Measurements from ENCODE around the gene ATP6V0A4. TPM values are rescaled to one million over a fixed set of nuclear protein-coding genes. Genes with fewer than 3 reads are reported as not detected.

Gene ATP6V0A4
- polyA plus RNA-seq, 1 of the 3 experiments (the other 2 are of a cell fraction): not detected

DNA sequence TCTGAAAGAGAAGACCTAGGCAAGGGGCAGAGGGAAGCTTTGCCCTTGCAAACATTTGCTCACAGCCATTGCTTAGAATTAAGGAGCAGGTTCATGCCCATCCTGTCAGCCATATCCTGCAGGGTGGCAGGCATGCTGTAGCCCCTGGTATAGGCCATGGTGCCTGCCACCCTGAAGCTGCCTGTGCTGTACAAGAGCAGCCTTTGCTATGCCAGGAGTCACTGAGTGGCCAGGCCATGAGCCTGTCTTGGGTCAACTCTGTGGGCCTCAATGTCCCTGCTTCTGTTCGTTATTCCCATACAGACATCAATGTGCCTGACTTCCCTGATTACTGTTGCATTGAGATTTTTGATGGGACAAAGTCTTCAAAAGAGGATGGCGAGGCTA lies 96.5 kb downstream of the ATP6V0A4 start:
- no peaks in the 10 kb centered on the region for H3K36me3 ChIP-seq (replicated peaks in 1 of 2; ENCODE audit: control insufficient read depth in 1 of 2, insufficient read depth in 2 of 2, low read length in 1 of 2)
- no peak overlapping the region for H3K4me3 ChIP-seq (ENCODE audit: low read depth in 2 of 2, low read length in 1 of 2)
- H3K4me1 ChIP-seq (ENCODE audit: control insufficient read depth in 1 of 2, insufficient read depth in 2 of 2, low read depth in 1 of 2, low read length in 1 of 2): no peaks in the 10 kb centered on the region
- 13% methylated on average over 2 of the region's 2 CpGs for WGBS (ENCODE audit: low lambda C conversion rate)
- no peaks in the 10 kb centered on the region for H3F3A ChIP-seq (replicated peaks; ENCODE audit: insufficient read depth)
- DNase-seq: no peak
- H3K9me3 ChIP-seq: no peaks in the 10 kb centered on the region
- no peaks in the 10 kb centered on the region for H4K20me1 ChIP-seq (ENCODE audit: insufficient read depth)
- ChIA-PET CTCF (no interaction called here), POLR2A (no interaction called here)
- no peaks in the 10 kb centered on the region for H3K79me2 ChIP-seq (ENCODE audit: insufficient read depth)
- H3K9ac ChIP-seq: no peak overlapping the region
- H3K27ac ChIP-seq (ENCODE audit: low read depth in 2 of 2, low read length in 1 of 2): no peak overlapping the region
- TF ChIP-seq, protein P1, sequence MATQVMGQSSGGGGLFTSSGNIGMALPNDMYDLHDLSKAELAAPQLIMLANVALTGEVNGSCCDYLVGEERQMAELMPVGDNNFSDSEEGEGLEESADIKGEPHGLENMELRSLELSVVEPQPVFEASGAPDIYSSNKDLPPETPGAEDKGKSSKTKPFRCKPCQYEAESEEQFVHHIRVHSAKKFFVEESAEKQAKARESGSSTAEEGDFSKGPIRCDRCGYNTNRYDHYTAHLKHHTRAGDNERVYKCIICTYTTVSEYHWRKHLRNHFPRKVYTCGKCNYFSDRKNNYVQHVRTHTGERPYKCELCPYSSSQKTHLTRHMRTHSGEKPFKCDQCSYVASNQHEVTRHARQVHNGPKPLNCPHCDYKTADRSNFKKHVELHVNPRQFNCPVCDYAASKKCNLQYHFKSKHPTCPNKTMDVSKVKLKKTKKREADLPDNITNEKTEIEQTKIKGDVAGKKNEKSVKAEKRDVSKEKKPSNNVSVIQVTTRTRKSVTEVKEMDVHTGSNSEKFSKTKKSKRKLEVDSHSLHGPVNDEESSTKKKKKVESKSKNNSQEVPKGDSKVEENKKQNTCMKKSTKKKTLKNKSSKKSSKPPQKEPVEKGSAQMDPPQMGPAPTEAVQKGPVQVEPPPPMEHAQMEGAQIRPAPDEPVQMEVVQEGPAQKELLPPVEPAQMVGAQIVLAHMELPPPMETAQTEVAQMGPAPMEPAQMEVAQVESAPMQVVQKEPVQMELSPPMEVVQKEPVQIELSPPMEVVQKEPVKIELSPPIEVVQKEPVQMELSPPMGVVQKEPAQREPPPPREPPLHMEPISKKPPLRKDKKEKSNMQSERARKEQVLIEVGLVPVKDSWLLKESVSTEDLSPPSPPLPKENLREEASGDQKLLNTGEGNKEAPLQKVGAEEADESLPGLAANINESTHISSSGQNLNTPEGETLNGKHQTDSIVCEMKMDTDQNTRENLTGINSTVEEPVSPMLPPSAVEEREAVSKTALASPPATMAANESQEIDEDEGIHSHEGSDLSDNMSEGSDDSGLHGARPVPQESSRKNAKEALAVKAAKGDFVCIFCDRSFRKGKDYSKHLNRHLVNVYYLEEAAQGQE (IDR thresholded peaks at IDR 0.05; ENCODE audit: low read depth, low read length): no peak
- TF ChIP-seq RCOR1 (IDR thresholded peaks at IDR 0.05; ENCODE audit: low read length) (no peak), NFIC (IDR thresholded peaks at IDR 0.05; ENCODE audit: borderline replicate concordance) (no peak), EP300 (IDR thresholded peaks at IDR 0.05; ENCODE audit: borderline replicate concordance in 1 of 2, low read depth in 1 of 2, low read length in 1 of 2) (no peak), FOXJ3 (CRISPR knock-in tag; IDR thresholded peaks at IDR 0.05) (no peak), FOSL2 (IDR thresholded peaks at IDR 0.05; ENCODE audit: borderline replicate concordance, low read depth) (no peak), CHD2 (IDR thresholded peaks at IDR 0.05; ENCODE audit: low read length, partially characterized antibody) (no peak), MEF2A (IDR thresholded peaks at IDR 0.05; ENCODE audit: borderline replicate concordance, low read depth) (no peak), RAD21 (IDR thresholded peaks at IDR 0.05; ENCODE audit: low read length) (no peak), RXRA (IDR thresholded peaks at IDR 0.05; ENCODE audit: borderline replicate concordance, low read depth) (no peak), RFX5 (IDR thresholded peaks at IDR 0.05; ENCODE audit: low read length) (no peak), FOXM1 (IDR thresholded peaks at IDR 0.05; ENCODE audit: low read depth) (no peak), SMC3 (IDR thresholded peaks at IDR 0.05; ENCODE audit: low read depth, low read length) (no peak), TAF1 (IDR thresholded peaks at IDR 0.05; ENCODE audit: borderline replicate concordance, low read depth, low read length) (no peak), ELF1 (IDR thresholded peaks at IDR 0.05) (no peak)
- TF ChIP-seq, protein P2, sequence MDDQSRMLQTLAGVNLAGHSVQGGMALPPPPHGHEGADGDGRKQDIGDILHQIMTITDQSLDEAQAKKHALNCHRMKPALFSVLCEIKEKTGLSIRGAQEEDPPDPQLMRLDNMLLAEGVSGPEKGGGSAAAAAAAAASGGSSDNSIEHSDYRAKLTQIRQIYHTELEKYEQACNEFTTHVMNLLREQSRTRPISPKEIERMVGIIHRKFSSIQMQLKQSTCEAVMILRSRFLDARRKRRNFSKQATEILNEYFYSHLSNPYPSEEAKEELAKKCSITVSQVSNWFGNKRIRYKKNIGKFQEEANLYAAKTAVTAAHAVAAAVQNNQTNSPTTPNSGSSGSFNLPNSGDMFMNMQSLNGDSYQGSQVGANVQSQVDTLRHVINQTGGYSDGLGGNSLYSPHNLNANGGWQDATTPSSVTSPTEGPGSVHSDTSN (IDR thresholded peaks at IDR 0.05): no peak
- TF ChIP-seq, protein P3, sequence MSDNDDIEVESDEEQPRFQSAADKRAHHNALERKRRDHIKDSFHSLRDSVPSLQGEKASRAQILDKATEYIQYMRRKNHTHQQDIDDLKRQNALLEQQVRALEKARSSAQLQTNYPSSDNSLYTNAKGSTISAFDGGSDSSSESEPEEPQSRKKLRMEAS (IDR thresholded peaks at IDR 0.05; ENCODE audit: low read depth): no peak
- TF ChIP-seq, protein P4, sequence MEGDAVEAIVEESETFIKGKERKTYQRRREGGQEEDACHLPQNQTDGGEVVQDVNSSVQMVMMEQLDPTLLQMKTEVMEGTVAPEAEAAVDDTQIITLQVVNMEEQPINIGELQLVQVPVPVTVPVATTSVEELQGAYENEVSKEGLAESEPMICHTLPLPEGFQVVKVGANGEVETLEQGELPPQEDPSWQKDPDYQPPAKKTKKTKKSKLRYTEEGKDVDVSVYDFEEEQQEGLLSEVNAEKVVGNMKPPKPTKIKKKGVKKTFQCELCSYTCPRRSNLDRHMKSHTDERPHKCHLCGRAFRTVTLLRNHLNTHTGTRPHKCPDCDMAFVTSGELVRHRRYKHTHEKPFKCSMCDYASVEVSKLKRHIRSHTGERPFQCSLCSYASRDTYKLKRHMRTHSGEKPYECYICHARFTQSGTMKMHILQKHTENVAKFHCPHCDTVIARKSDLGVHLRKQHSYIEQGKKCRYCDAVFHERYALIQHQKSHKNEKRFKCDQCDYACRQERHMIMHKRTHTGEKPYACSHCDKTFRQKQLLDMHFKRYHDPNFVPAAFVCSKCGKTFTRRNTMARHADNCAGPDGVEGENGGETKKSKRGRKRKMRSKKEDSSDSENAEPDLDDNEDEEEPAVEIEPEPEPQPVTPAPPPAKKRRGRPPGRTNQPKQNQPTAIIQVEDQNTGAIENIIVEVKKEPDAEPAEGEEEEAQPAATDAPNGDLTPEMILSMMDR (IDR thresholded peaks at IDR 0.05): no peak
- TF ChIP-seq, protein P5, sequence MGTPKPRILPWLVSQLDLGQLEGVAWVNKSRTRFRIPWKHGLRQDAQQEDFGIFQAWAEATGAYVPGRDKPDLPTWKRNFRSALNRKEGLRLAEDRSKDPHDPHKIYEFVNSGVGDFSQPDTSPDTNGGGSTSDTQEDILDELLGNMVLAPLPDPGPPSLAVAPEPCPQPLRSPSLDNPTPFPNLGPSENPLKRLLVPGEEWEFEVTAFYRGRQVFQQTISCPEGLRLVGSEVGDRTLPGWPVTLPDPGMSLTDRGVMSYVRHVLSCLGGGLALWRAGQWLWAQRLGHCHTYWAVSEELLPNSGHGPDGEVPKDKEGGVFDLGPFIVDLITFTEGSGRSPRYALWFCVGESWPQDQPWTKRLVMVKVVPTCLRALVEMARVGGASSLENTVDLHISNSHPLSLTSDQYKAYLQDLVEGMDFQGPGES (IDR thresholded peaks at IDR 0.05; ENCODE audit: low read depth, low read length): no peak
- no peak overlapping the region for H3K4me2 ChIP-seq
- H3K27me3 ChIP-seq (ENCODE audit: insufficient read depth): no peaks in the 10 kb centered on the region
- no peak overlapping the region for H2AFZ ChIP-seq (ENCODE audit: low read depth)
- no peaks in the 10 kb centered on the region for H3K9me2 ChIP-seq
